Pons (tissue), 1 donor: ENCODE measurements around the gene TBC1D1.
A peak's percentile ranks its signal among the peaks of the same experiment; 100 is the strongest.

ENCODE experiments used
- DNase-seq: peaks from one replicate; pipeline ENCODE4 v3.0.0-alpha.2; 2016; ENCODE audit warnings: low spot score

Gene TBC1D1

GRCh38 chr4:38176165-38176564 lies 285.3 kb downstream of the TBC1D1 start:
- peak; percentile 40 for DNase-seq

GRCh38 chr4:38177035-38177546 lies 286.2 kb downstream of the TBC1D1 start:
- DNase-seq, result peak; percentile 55

GRCh38 chr4:38177641-38178391 lies 286.9 kb downstream of the TBC1D1 start:
- no peak for DNase-seq

GRCh38 chr4:38178392-38178995 lies 287.6 kb downstream of the TBC1D1 start:
- DNase-seq, result no peak

GRCh38 chr4:38179690-38180377 lies 288.9 kb downstream of the TBC1D1 start:
- peak; percentile 86 for DNase-seq

GRCh38 chr4:38180456-38180855 lies 289.6 kb downstream of the TBC1D1 start:
- DNase-seq, result no peak

- DNase-seq, result no peak
These were observed 290.4 kb downstream of the TBC1D1 start for GRCh38 chr4:38181286-38181685.

GRCh38 chr4:38182334-38182998 lies 291.6 kb downstream of the TBC1D1 start:
- no peak for DNase-seq

GRCh38 chr4:38184404-38184803 lies 293.5 kb downstream of the TBC1D1 start:
- DNase-seq, result no peak

GRCh38 chr4:38185406-38186144 lies 294.7 kb downstream of the TBC1D1 start:
- peak; percentile 50 for DNase-seq

- DNase-seq, result no peak
These were observed 297.3 kb downstream of the TBC1D1 start for GRCh38 chr4:38188136-38188535.

GRCh38 chr4:38188631-38189101 lies 297.8 kb downstream of the TBC1D1 start:
- no peak for DNase-seq
